Right renal cortex interstitium (tissue), 3 donors: ENCODE results near the gene KAT6B. TPM values are rescaled to one million over a fixed set of nuclear protein-coding genes. Genes with fewer than 3 reads are reported as not detected.
"Not testable (repeated sequence)": the region's sequence is repeated elsewhere in the genome, so short reads cannot be mapped to it uniquely, and the experiment has no call there.

Experiments used
- DNase-seq, 3 donors: peaks; one replicate each; pipeline ENCODE4 v3.0.0-alpha.2; 2013; ENCODE audit warnings: low read depth in 3 of 3, low spot score in 2 of 3
- polyA plus RNA-seq, 3 donors: library from polyadenylated mRNA; unstranded; fragments of 120-200 nt; gene quantifications; one replicate each; pipeline ENCODE4 v1.2.1, GENCODE V29; 2013; ENCODE audit not compliant: insufficient read length in 3 of 3

KAT6B gene
- polyA plus RNA-seq, 3 donors, result 43.6 to 47.8 (median 45.9) TPM

GRCh38 chr10:74913377-74913979 is 87.1 kb downstream of the KAT6B start:
- no peak for DNase-seq

GRCh38 chr10:74916283-74916682 is 89.9 kb downstream of the KAT6B start:
- DNase-seq, result no peak

GRCh38 chr10:74917481-74918077 is 91.2 kb downstream of the KAT6B start:
- no peak for DNase-seq

GRCh38 chr10:74919671-74920070 is 93.3 kb downstream of the KAT6B start:
- no peak for DNase-seq

GRCh38 chr10:74921070-74921469 is 94.7 kb downstream of the KAT6B start:
- not testable (repeated sequence) for DNase-seq

- DNase-seq, result no peak
These were observed 95.3 kb downstream of the KAT6B start for GRCh38 chr10:74921744-74922143.

GRCh38 chr10:74922921-74923320 is 96.5 kb downstream of the KAT6B start:
- DNase-seq, result no peak

- no peak for DNase-seq
These were observed 97.2 kb downstream of the KAT6B start for GRCh38 chr10:74923556-74923955.

GRCh38 chr10:74924251-74924963 is 98.0 kb downstream of the KAT6B start:
- DNase-seq, result no peak

GRCh38 chr10:74925291-74925690 is 98.9 kb downstream of the KAT6B start:
- DNase-seq, result no peak

GRCh38 chr10:74925708-74926107 is 99.3 kb downstream of the KAT6B start:
- no peak for DNase-seq

GRCh38 chr10:74926791-74927585 is 100.6 kb downstream of the KAT6B start:
- DNase-seq, result no peak

- no peak for DNase-seq
These were observed 101.3 kb downstream of the KAT6B start for GRCh38 chr10:74927701-74928100.

GRCh38 chr10:74928742-74929191 is 102.4 kb downstream of the KAT6B start:
- DNase-seq, result no peak

GRCh38 chr10:74929197-74929596 is 102.8 kb downstream of the KAT6B start:
- no peak for DNase-seq

- DNase-seq, result no peak
These were observed 104.6 kb downstream of the KAT6B start for GRCh38 chr10:74930965-74931364.

GRCh38 chr10:74932648-74933047 is 106.2 kb downstream of the KAT6B start:
- no peak for DNase-seq

- no peak for DNase-seq
These were observed 107.9 kb downstream of the KAT6B start for GRCh38 chr10:74934100-74934812.

GRCh38 chr10:74936577-74937265 is 110.3 kb downstream of the KAT6B start:
- DNase-seq, result no peak

GRCh38 chr10:74937266-74937856 is 111.0 kb downstream of the KAT6B start:
- no peak for DNase-seq
